Liver (tissue), 9 donors: ENCODE measurements around the gene SMG6. TPM values are rescaled to one million over a fixed set of nuclear protein-coding genes. Genes with fewer than 3 reads are reported as not detected.

Experiments used
- DNase-seq: peaks from one replicate; pipeline ENCODE4 v3.0.0-alpha.2; 2017; ENCODE audit warnings: low spot score
- H3K27ac ChIP-seq, 2 donors: one replicate each; pipeline ENCODE4 v1.7.0; 2013; ENCODE audit warnings: inconsistent platforms in 2 of 2, low read length in 2 of 2, control low read depth in 1 of 2, low read depth in 1 of 2, mild to moderate bottlenecking in 1 of 2
- H3K27me3 ChIP-seq, 4 donors: one replicate each; pipeline versions ENCODE4 v1.6.1 to v1.7.0; 2013; ENCODE audit warnings: low read length in 3 of 4, inconsistent platforms in 1 of 4, mild to moderate bottlenecking in 1 of 4, moderate library complexity in 1 of 4; ENCODE audit not compliant: control insufficient read depth in 4 of 4, insufficient read depth in 4 of 4
- H3K36me3 ChIP-seq, 4 donors: one replicate each; pipeline versions ENCODE4 v1.6.1 to v1.7.0; 2013; ENCODE audit warnings: low read length in 3 of 4, mild to moderate bottlenecking in 3 of 4, low read depth in 1 of 4, moderate library complexity in 1 of 4; ENCODE audit not compliant: control insufficient read depth in 4 of 4, insufficient read depth in 3 of 4
- H3K4me1 ChIP-seq, 4 donors: one replicate each; pipeline versions ENCODE4 v1.6.1 to v1.7.0; 2013; ENCODE audit warnings: low read length in 3 of 4, mild to moderate bottlenecking in 3 of 4, moderate library complexity in 1 of 4; ENCODE audit not compliant: control insufficient read depth in 4 of 4, insufficient read depth in 4 of 4
- H3K4me3 ChIP-seq, 3 donors: one replicate each; pipeline versions ENCODE4 v1.6.1 to v1.7.0; 2013; ENCODE audit warnings: low read length in 3 of 3, control low read depth in 1 of 3, low read depth in 1 of 3, mild to moderate bottlenecking in 1 of 3
- H3K9ac ChIP-seq, 2 donors: one replicate each; pipeline ENCODE4 v1.7.0; 2013; ENCODE audit warnings: low read length in 2 of 2, mild to moderate bottlenecking in 2 of 2, moderate library complexity in 2 of 2, control low read depth in 1 of 2, low read depth in 1 of 2
- H3K9me3 ChIP-seq, 4 donors: one replicate each; pipeline versions ENCODE4 v1.6.1 to v1.7.0; 2013; ENCODE audit warnings: low read length in 3 of 4; ENCODE audit not compliant: control insufficient read depth in 4 of 4
- EGR1 ChIP-seq, 2 donors: IDR thresholded peaks; 2 replicates each; pipeline ENCODE4 v1.6.1; 2016 to 2018; ENCODE audit warnings: antibody characterized with exemption in 2 of 2, low read depth in 2 of 2
- FOXA1 ChIP-seq: IDR thresholded peaks from 2 replicates; pipeline ENCODE4 v1.6.1; 2016; ENCODE audit warnings: antibody characterized with exemption
- FOXA2 ChIP-seq: IDR thresholded peaks from 2 replicates; pipeline ENCODE4 v1.6.1; 2016; ENCODE audit warnings: antibody characterized with exemption
- GABPA ChIP-seq, 2 donors: IDR thresholded peaks in 1 of 2; conservative IDR thresholded peaks in 1 of 2; 2 replicates each; pipeline ENCODE4 v1.6.1; 2016; ENCODE audit warnings: antibody characterized with exemption in 2 of 2, mild to moderate bottlenecking in 1 of 2, moderate library complexity in 1 of 2
- HNF4A ChIP-seq, 2 donors: conservative IDR thresholded peaks; 2 replicates each; pipeline ENCODE4 v1.6.1; 2016; ENCODE audit warnings: antibody characterized with exemption in 2 of 2, mild to moderate bottlenecking in 2 of 2
- HNF4G ChIP-seq: IDR thresholded peaks from 2 replicates; pipeline ENCODE4 v1.6.1; 2016; ENCODE audit warnings: antibody characterized with exemption
- NR2F2 ChIP-seq: IDR thresholded peaks from 2 replicates; pipeline ENCODE4 v1.6.1; 2016; ENCODE audit warnings: antibody characterized with exemption
- RAD21 ChIP-seq, 2 donors: IDR thresholded peaks; 2 replicates each; pipeline ENCODE4 v1.6.1; 2016; ENCODE audit warnings: antibody characterized with exemption in 2 of 2, mild to moderate bottlenecking in 2 of 2
- REST ChIP-seq: IDR thresholded peaks from 2 replicates; pipeline ENCODE4 v1.6.1; 2016; ENCODE audit warnings: antibody characterized with exemption, mild to moderate bottlenecking
- RXRA ChIP-seq, 2 donors: IDR thresholded peaks; 2 replicates each; pipeline ENCODE4 v1.6.1; 2017 to 2018; ENCODE audit warnings: antibody characterized with exemption in 2 of 2, mild to moderate bottlenecking in 1 of 2
- SP1 ChIP-seq: IDR thresholded peaks from 2 replicates; pipeline ENCODE4 v1.6.1; 2018; ENCODE audit warnings: antibody characterized with exemption, mild to moderate bottlenecking
- YY1 ChIP-seq: IDR thresholded peaks from 2 replicates; pipeline ENCODE4 v1.6.1; 2016; ENCODE audit warnings: antibody characterized with exemption, mild to moderate bottlenecking
- WGBS: extraction: QIAGEN DNeasy Blood & Tissue Kit; methylation state at CpG from one replicate; pipeline ENCODE4 v1.1.7; 2013; 5-methylcytosine and 5-hydroxymethylcytosine counted together
- polyA plus RNA-seq, 2 donors: library from polyadenylated mRNA; stranded (reverse) in 1 of 2; unstranded in 1 of 2; fragments of 200-250 nt in 1 of 2; fragments of >200 nt in 1 of 2; fragmentation: Nextera tagmentation in 1 of 2; extraction: Ambion mirVana in 1 of 2; gene quantifications; one replicate each; pipeline versions ENCODE4 v1.2.1 to v1.2.3, GENCODE V29; 2013 to 2015
- total RNA-seq, 2 donors: library from RNA; depleted of rRNA; stranded (reverse); fragments of >200 nt; gene quantifications; one replicate each; pipeline ENCODE4 v1.2.3, GENCODE V29; 2014
- TF ChIP-seq, protein P1 (sequence below): fragments of 150-350 bp; IDR thresholded peaks from 2 replicates; pipeline ENCODE4 v1.5.1; 2017; ENCODE audit warnings: improper control_type of control experiment, low read depth, low read length; ENCODE audit not compliant: missing input control
- donor health status: healthy.
- donor health status: healthy.
- donor health status: healthy.
- donor health status: healthy.
- donor health status: healthy.

The SMG6 gene
- total and polyA plus RNA-seq, 4 donors, result 4.9 to 12.0 (median 8.2) TPM

DNA sequence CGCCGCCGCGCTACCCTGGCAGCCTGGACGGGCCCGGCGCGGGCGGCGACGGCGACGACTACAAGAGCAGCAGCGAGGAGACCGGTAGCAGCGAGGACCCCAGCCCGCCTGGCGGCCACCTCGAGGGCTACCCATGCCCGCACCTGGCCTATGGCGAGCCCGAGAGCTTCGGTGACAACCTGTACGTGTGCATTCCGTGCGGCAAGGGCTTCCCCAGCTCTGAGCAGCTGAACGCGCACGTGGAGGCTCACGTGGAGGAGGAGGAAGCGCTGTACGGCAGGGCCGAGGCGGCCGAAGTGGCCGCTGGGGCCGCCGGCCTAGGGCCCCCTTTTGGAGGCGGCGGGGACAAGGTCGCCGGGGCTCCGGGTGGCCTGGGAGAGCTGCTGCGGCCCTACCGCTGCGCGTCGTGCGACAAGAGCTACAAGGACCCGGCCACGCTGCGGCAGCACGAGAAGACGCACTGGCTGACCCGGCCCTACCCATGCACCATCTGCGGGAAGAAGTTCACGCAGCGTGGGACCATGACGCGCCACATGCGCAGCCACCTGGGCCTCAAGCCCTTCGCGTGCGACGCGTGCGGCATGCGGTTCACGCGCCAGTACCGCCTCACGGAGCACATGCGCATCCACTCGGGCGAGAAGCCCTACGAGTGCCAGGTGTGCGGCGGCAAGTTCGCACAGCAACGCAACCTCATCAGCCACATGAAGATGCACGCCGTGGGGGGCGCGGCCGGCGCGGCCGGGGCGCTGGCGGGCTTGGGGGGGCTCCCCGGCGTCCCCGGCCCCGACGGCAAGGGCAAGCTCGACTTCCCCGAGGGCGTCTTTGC is 245.6 kb downstream of the SMG6 start:
- Histone ChIP-seq H3K36me3 (peaks cover 0 to 3% (median 2%) of the 10 kb centered on the region in 4 donors), H3K9ac (no peak overlapping the region), H3K27me3 (no peaks in the 10 kb centered on the region), H3K9me3 (no peaks in the 10 kb centered on the region), H3K4me3 (peak overlapping the region in 1 of 3 donors; percentile 64), H3K4me1 (peaks cover 10 to 39% (median 27%) of the 10 kb centered on the region in 4 donors), H3K27ac (peak overlapping the region in 1 of 2 donors; percentile 54)
- no peak for DNase-seq
- TF ChIP-seq, protein P1, sequence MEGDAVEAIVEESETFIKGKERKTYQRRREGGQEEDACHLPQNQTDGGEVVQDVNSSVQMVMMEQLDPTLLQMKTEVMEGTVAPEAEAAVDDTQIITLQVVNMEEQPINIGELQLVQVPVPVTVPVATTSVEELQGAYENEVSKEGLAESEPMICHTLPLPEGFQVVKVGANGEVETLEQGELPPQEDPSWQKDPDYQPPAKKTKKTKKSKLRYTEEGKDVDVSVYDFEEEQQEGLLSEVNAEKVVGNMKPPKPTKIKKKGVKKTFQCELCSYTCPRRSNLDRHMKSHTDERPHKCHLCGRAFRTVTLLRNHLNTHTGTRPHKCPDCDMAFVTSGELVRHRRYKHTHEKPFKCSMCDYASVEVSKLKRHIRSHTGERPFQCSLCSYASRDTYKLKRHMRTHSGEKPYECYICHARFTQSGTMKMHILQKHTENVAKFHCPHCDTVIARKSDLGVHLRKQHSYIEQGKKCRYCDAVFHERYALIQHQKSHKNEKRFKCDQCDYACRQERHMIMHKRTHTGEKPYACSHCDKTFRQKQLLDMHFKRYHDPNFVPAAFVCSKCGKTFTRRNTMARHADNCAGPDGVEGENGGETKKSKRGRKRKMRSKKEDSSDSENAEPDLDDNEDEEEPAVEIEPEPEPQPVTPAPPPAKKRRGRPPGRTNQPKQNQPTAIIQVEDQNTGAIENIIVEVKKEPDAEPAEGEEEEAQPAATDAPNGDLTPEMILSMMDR, result no peak
- TF ChIP-seq NR2F2 (no peak), SP1 (no peak), YY1 (no peak), HNF4A (conservative IDR thresholded peaks at IDR 0.05) (no peak), HNF4G (no peak), FOXA2 (no peak), REST (no peak), RAD21 (IDR thresholded peaks at IDR 0.05) (no peak), RXRA (IDR thresholded peaks at IDR 0.05) (no peak), GABPA (IDR thresholded peaks at IDR 0.05 in 1 of 2, conservative IDR thresholded peaks at IDR 0.05 in 1 of 2) (no peak)
- 37% methylated on average over 98 of the region's 98 CpGs for WGBS

DNA sequence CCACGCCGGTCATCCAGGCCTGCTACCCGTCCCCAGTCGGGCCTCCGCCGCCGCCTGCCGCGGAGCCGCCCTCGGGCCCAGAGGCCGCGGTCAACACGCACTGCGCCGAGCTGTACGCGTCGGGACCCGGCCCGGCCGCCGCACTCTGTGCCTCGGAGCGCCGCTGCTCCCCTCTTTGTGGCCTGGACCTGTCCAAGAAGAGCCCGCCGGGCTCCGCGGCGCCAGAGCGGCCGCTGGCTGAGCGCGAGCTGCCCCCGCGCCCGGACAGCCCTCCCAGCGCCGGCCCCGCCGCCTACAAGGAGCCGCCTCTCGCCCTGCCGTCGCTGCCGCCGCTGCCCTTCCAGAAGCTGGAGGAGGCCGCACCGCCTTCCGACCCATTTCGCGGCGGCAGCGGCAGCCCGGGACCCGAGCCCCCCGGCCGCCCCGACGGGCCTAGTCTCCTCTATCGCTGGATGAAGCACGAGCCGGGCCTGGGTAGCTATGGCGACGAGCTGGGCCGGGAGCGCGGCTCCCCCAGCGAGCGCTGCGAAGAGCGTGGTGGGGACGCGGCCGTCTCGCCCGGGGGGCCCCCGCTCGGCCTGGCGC is 246.3 kb downstream of the SMG6 start:
- peaks cover 0 to 3% (median 1%) of the 10 kb centered on the region in 4 donors for H3K36me3 ChIP-seq
- WGBS, result 21% methylated on average over 81 of the region's 81 CpGs
- H3K27me3 ChIP-seq, result no peaks in the 10 kb centered on the region
- no peaks in the 10 kb centered on the region for H3K9me3 ChIP-seq
- H3K4me3 ChIP-seq, result peak overlapping the region in 1 of 3 donors; percentile 64
- TF ChIP-seq FOXA1 (no peak), EGR1 (IDR thresholded peaks at IDR 0.05; ENCODE audit: low read depth in 2 of 2) (no peak), GABPA (IDR thresholded peaks at IDR 0.05 in 1 of 2, conservative IDR thresholded peaks at IDR 0.05 in 1 of 2) (no peak), RAD21 (IDR thresholded peaks at IDR 0.05) (no peak), RXRA (IDR thresholded peaks at IDR 0.05) (no peak)
- TF ChIP-seq, protein P1, result no peak
- H3K4me1 ChIP-seq, result peaks cover 10 to 39% (median 27%) of the 10 kb centered on the region in 4 donors
- no peak overlapping the region for H3K27ac ChIP-seq
- DNase-seq, result no peak
- no peak overlapping the region for H3K9ac ChIP-seq
